Measurements from ENCODE around the gene MAP3K14. TPM values are rescaled to one million over a fixed set of nuclear protein-coding genes. Genes with fewer than 3 reads are reported as not detected.

The MAP3K14 gene
- polyA plus RNA-seq, 1 experiment, result 4.9 TPM

DNA sequence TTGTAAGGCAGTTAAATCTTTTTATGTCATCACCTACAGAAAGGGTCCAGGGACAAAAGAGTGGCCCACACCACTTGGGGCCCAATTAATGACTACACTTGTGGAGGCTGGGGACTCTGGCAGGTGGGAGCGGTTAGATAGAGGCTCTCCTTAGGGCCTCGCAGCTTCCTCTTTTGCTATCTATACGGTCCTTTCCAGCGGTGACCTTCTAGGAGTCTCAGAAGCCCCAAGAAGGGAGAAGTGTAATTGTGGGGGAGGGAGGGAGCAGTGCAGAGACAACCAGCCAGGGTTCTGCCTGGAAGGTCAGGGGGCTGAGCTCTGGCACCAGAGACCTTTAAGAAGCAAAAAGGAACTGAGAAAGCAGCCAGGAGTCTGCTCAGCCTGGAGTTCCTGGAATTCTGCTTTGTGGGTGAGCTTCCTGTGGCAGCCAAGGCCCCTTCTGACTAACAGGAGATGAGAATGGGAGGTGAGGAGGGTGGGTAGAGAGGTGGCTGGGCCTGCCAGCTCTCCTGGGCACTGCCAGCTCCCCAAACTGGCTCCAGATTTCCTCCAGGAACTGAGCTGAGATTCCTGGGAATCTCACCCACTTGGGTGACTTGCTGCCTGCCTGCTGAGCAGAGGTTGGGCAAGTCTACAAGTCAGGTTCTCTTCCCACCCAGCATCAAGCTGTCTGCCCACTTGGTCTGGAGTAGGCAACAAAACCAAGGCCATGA is 16.3 kb upstream of the MAP3K14 start:
- DNase-seq (ENCODE audit: low read depth, low spot score), result no peak
- POLR2A ChIA-PET, result interaction anchor here (0.6 to 0.9 kb wide), 2 partner anchors 86 to 136 kb away, joined by 3 read pairs; no protein-coding TSS in a partner anchor
- no peak overlapping the region for H3K27ac ChIP-seq (ENCODE audit: low read depth, low read length)
- TF ChIP-seq, protein P1, sequence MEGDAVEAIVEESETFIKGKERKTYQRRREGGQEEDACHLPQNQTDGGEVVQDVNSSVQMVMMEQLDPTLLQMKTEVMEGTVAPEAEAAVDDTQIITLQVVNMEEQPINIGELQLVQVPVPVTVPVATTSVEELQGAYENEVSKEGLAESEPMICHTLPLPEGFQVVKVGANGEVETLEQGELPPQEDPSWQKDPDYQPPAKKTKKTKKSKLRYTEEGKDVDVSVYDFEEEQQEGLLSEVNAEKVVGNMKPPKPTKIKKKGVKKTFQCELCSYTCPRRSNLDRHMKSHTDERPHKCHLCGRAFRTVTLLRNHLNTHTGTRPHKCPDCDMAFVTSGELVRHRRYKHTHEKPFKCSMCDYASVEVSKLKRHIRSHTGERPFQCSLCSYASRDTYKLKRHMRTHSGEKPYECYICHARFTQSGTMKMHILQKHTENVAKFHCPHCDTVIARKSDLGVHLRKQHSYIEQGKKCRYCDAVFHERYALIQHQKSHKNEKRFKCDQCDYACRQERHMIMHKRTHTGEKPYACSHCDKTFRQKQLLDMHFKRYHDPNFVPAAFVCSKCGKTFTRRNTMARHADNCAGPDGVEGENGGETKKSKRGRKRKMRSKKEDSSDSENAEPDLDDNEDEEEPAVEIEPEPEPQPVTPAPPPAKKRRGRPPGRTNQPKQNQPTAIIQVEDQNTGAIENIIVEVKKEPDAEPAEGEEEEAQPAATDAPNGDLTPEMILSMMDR (IDR thresholded peaks at IDR 0.05; ENCODE audit: low read depth, low read length), result no peak
- no peaks in the 10 kb centered on the region; the same call in 1 of the 2 replicates for H3K9me3 ChIP-seq (ENCODE audit: control insufficient read depth, insufficient read depth, low read length)
- no peak overlapping the region for H3K4me3 ChIP-seq (ENCODE audit: low read depth, low read length)
- CTCF ChIA-PET, result no interaction called here
- no peaks in the 10 kb centered on the region for H3K27me3 ChIP-seq (ENCODE audit: control insufficient read depth, insufficient read depth, low read length)

DNA sequence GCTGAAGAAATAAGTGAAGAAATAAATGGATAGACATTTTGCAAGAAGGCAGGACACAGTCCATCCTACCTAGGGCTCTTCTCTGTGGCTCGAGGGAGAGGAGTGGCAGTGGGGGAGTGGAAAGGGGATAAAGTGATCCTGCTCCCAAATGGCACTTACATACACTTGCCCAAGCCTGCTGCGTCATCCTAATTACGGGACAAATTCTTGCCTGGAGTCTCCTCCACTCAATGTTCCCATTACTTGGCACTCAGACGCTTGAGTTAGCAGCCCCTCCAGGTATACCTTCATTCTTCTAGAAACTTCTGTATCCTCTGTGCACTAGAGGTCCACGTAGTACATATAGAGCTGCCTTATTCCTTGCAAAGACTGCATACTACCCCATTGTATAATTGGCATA is 15.7 kb upstream of the MAP3K14 start:
- ChIA-PET POLR2A (interaction anchor here (0.6 to 0.9 kb wide), 2 partner anchors 85 to 135 kb away, joined by 3 read pairs; no protein-coding TSS in a partner anchor), CTCF (interaction anchor here (1.6 kb wide), 1 partner anchor 197 kb away, joined by 5 read pairs; the partner anchor contains the start of gene ACBD4)
- TF ChIP-seq, protein P1 (IDR thresholded peaks at IDR 0.05; ENCODE audit: low read depth, low read length), result no peak
- no peak for DNase-seq (ENCODE audit: low read depth, low spot score)
- H3K4me3 ChIP-seq (ENCODE audit: low read depth, low read length), result no peak overlapping the region
- no peaks in the 10 kb centered on the region for H3K27me3 ChIP-seq (ENCODE audit: control insufficient read depth, insufficient read depth, low read length)
- H3K27ac ChIP-seq (ENCODE audit: low read depth, low read length), result no peak overlapping the region
- H3K9me3 ChIP-seq (ENCODE audit: control insufficient read depth, insufficient read depth, low read length), result no peaks in the 10 kb centered on the region; the same call in 1 of the 2 replicates

DNA sequence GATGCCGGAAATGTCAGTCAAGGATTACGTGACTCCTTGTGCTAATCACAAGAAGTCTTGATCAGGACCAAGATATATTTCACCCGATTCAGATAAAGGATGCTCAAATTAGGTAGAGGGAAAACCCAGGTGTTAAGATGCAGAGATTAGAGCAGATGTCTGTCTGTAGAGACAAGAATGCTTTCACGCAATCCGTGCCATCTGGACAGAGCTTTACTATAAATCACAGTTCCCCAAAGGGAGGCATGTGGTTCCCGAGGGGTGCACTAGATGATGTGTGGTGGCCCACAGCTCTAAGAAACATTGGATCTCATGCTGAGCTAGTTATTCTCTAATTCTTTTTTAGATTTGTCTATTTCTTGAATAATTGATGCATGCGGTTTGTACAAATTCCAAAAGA is 9.8 kb upstream of the MAP3K14 start:
- Histone ChIP-seq H3K9me3 (ENCODE audit: control insufficient read depth, insufficient read depth, low read length) (no peaks in the 10 kb centered on the region; the same call in 1 of the 2 replicates), H3K27me3 (ENCODE audit: control insufficient read depth, insufficient read depth, low read length) (no peaks in the 10 kb centered on the region), H3K27ac (ENCODE audit: low read depth, low read length) (no peak overlapping the region), H3K4me3 (ENCODE audit: low read depth, low read length) (no peak overlapping the region)
- no peak for DNase-seq (ENCODE audit: low read depth, low spot score)
- CTCF ChIA-PET, result interaction anchor here (1.0 kb wide), 1 partner anchor 10 kb away, joined by 4 read pairs; the partner anchor contains the start of gene MAP3K14
- TF ChIP-seq, protein P1 (IDR thresholded peaks at IDR 0.05; ENCODE audit: low read depth, low read length), result no peak
- POLR2A ChIA-PET, result interaction anchor here (0.7 to 1.6 kb wide), 2 partner anchors 9 to 437 kb away, joined by 3 to 7 read pairs; partner anchors contain the start of gene MAP3K14

DNA sequence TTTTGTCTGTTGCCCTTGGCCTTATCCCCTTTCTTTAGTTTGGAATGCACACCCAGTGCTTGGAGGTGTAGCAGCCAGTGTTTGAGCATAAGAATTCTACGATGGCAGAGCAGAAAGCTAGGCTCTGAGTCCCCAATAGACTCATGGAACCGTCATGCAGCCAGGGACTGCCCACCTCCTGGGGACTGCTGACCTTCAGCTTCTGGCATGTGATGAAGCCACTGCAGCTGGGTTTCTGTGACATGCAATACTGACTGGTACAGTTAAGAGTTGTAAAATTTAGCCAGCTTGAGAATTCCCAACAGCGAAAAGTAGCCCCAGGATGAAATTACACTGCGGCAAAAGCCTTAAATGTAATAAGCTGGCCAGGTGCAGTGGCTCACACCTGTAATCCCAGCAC is 9.0 kb upstream of the MAP3K14 start:
- TF ChIP-seq, protein P1 (IDR thresholded peaks at IDR 0.05; ENCODE audit: low read depth, low read length), result no peak
- H3K4me3 ChIP-seq (ENCODE audit: low read depth, low read length), result no peak overlapping the region
- H3K27ac ChIP-seq (ENCODE audit: low read depth, low read length), result no peak overlapping the region
- no peak for DNase-seq (ENCODE audit: low read depth, low spot score)
- CTCF ChIA-PET, result interaction anchor here (1.0 kb wide), 1 partner anchor 9 kb away, joined by 4 read pairs; the partner anchor contains the start of gene MAP3K14
- no peaks in the 10 kb centered on the region for H3K27me3 ChIP-seq (ENCODE audit: control insufficient read depth, insufficient read depth, low read length)
- no peaks in the 10 kb centered on the region; the same call in 1 of the 2 replicates for H3K9me3 ChIP-seq (ENCODE audit: control insufficient read depth, insufficient read depth, low read length)
- POLR2A ChIA-PET, result interaction anchor here (0.5 to 1.6 kb wide), 3 partner anchors 9 to 20 kb away, joined by 3 to 7 read pairs (median 4); partner anchors contain the start of gene MAP3K14

DNA sequence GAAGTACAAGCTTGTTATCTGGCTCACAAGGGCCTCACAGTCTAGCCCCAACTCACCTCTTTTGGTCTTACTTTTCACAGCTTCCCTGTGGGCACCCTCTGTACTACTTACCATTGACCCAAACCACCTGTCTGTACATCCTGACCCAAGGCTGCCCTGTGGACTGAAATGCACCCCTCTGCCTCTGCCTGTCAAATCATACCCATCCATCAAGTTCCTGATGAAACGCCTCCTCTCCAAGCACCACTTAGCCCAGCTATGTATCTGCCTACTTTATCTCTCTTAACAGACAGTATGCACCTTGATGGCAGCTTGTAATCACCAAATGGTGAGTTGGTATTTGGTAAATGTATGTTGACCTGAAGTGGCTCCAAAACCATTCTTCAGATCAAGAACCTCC is 7.5 kb upstream of the MAP3K14 start:
- ChIA-PET CTCF (no interaction called here), POLR2A (no interaction called here)

More for the DNA sequence above, 7.5 kb upstream of the MAP3K14 start:
- H3K4me3 ChIP-seq (ENCODE audit: low read depth, low read length), result no peak overlapping the region
- H3K27ac ChIP-seq (ENCODE audit: low read depth, low read length), result no peak overlapping the region
- H3K9me3 ChIP-seq (ENCODE audit: control insufficient read depth, insufficient read depth, low read length), result no peaks in the 10 kb centered on the region
- no peak for DNase-seq (ENCODE audit: low read depth, low spot score)
- no peaks in the 10 kb centered on the region for H3K27me3 ChIP-seq (ENCODE audit: control insufficient read depth, insufficient read depth, low read length)
- TF ChIP-seq, protein P1 (IDR thresholded peaks at IDR 0.05; ENCODE audit: low read depth, low read length), result no peak

Measured in AG04450 (cell line).